ENCODE data around the gene TREH.
"Not testable (repeated sequence)": the region's sequence is repeated elsewhere in the genome, so short reads cannot be mapped to it uniquely, and the experiment has no call there.

Gene TREH

GRCh38 chr11:118612378-118612777, 67.1 kb downstream of the TREH start:
- no peak for DNase-seq (ENCODE audit: low read depth, low spot score)

GRCh38 chr11:118611433-118611795, 68.0 kb downstream of the TREH start:
- not testable (repeated sequence) for DNase-seq (ENCODE audit: low read depth, low spot score)

- DNase-seq (ENCODE audit: low read depth, low spot score) = peak; percentile 95
Measured at GRCh38 chr11:118610773-118611432, 68.5 kb downstream of the TREH start.

GRCh38 chr11:118610225-118610772, 69.2 kb downstream of the TREH start:
- DNase-seq (ENCODE audit: low read depth, low spot score) = no peak

GRCh38 chr11:118609380-118610224, 69.8 kb downstream of the TREH start:
- DNase-seq (ENCODE audit: low read depth, low spot score) = peak; percentile 33

GRCh38 chr11:118608360-118609227, 70.9 kb downstream of the TREH start:
- peak; percentile 37 for DNase-seq (ENCODE audit: low read depth, low spot score)

GRCh38 chr11:118607401-118608359, 71.8 kb downstream of the TREH start, which contains the start of gene PHLDB1:
TSS of gene PHLDB1 (plus strand) at chr11:118607615. CDS start at chr11:118613837, 6,222 bp downstream.
- DNase-seq (ENCODE audit: low read depth, low spot score) = peak; percentile 79
